ENCODE results near the gene GPA33. TPM values are rescaled to one million over a fixed set of nuclear protein-coding genes. Genes with fewer than 3 reads are reported as not detected.

Gene GPA33
- total and polyA plus RNA-seq, 3 experiments from 2014 or later, result 0.66 to 19.7 (median 0.97) TPM

GRCh38 chr1:167122568-167122967 lies 32.4 kb upstream of the GPA33 start:
- POLR2A ChIA-PET, result no interaction called here

DNA sequence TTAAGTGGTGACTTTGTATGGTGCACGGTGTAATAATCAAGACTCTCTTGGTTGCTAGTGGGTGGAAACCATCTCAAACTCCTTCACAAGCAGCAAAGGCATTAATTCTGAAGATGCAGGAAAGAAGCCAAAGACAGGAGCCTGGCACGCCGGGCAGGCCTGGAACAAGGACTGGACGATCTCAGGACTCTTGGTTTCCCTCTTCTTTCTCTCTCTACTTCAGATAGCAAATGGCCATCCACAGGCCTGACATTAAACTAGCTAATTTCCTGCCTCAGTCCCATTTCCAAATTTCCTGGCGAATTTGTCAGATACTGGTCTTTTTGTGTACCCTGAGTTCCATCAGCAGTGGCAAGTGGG lies 31.9 kb upstream of the GPA33 start:
- Mint-ChIP-seq H3K4me3 (peak overlapping the region in 5 of 7 donors; percentile 0 to 83 (median 81)), H3K36me3 (peaks cover 0 to 2% (median 0%) of the 10 kb centered on the region in 3 donors), H3K4me1 (peaks cover 0 to 10% (median 0%) of the 10 kb centered on the region in 3 donors), H3K9me3 (no peaks in the 10 kb centered on the region), H3K27ac (no peak overlapping the region), H3K27me3 (peaks cover 4 to 28% of the 10 kb centered on the region in 2 donors)
- Histone ChIP-seq H3K36me3 (ENCODE audit: insufficient read depth, low read length) (no peaks in the 10 kb centered on the region), H3K27me3 (ENCODE audit: insufficient read depth, low read length, poor library complexity, severe bottlenecking) (no peaks in the 10 kb centered on the region), H3K4me1 (ENCODE audit: insufficient read depth, low read length) (peaks cover 4% of the 10 kb centered on the region), H3K27ac (ENCODE audit: low read depth, low read length) (no peak overlapping the region), H3K9me3 (ENCODE audit: low read length) (no peaks in the 10 kb centered on the region), H3K4me3 (ENCODE audit: low read length) (no peak overlapping the region)
- POLR2A ChIA-PET, result no interaction called here
- CTCF ChIA-PET, result interaction anchor here (0.7 to 11.0 kb wide), 4 partner anchors 59 to 211 kb away, joined by 3 to 134 read pairs (median 4); partner anchors contain the start of gene POU2F1
- no peak for DNase-seq

More at GRCh38 chr1:167122568-167122967, 32.4 kb upstream of the GPA33 start:
- Histone ChIP-seq H3K4me3 (ENCODE audit: low read length) (no peak overlapping the region), H3K4me1 (ENCODE audit: insufficient read depth, low read length) (peaks cover 4% of the 10 kb centered on the region), H3K9me3 (ENCODE audit: low read length) (no peaks in the 10 kb centered on the region), H3K27ac (ENCODE audit: low read depth, low read length) (no peak overlapping the region), H3K27me3 (ENCODE audit: insufficient read depth, low read length, poor library complexity, severe bottlenecking) (no peaks in the 10 kb centered on the region), H3K36me3 (ENCODE audit: insufficient read depth, low read length) (no peaks in the 10 kb centered on the region)
- H3K27me3 Mint-ChIP-seq, result peaks cover 4 to 33% of the 10 kb centered on the region in 2 donors
- H3K9me3 Mint-ChIP-seq, result no peaks in the 10 kb centered on the region
- H3K27ac Mint-ChIP-seq, result no peak overlapping the region
- H3K4me3 Mint-ChIP-seq, result peak overlapping the region in 2 of 7 donors; percentile 10 to 15
- no peak for DNase-seq
- peaks cover 0 to 10% (median 0%) of the 10 kb centered on the region in 3 donors for H3K4me1 Mint-ChIP-seq
- H3K36me3 Mint-ChIP-seq, result peaks cover 0 to 2% (median 0%) of the 10 kb centered on the region in 3 donors
- CTCF ChIA-PET, result interaction anchor here (1.1 to 11.0 kb wide), 3 partner anchors 60 to 212 kb away, joined by 4 to 134 read pairs (median 5); partner anchors contain the start of gene POU2F1

GRCh38 chr1:167121375-167122120 lies 31.4 kb upstream of the GPA33 start:
- peaks cover 4% of the 10 kb centered on the region for H3K4me1 ChIP-seq (ENCODE audit: insufficient read depth, low read length)
- Mint-ChIP-seq H3K4me3 (peak overlapping the region; percentile 27 to 87 (median 83)), H3K36me3 (peaks cover 0 to 2% (median 0%) of the 10 kb centered on the region in 3 donors), H3K4me1 (peaks cover 0 to 10% (median 0%) of the 10 kb centered on the region in 3 donors), H3K9me3 (no peaks in the 10 kb centered on the region), H3K27me3 (peaks cover 4 to 26% of the 10 kb centered on the region in 2 donors), H3K27ac (peak overlapping the region in 3 of 8 donors; percentile 64 to 87 (median 81))
- H3K27ac ChIP-seq (ENCODE audit: low read depth, low read length), result no peak overlapping the region
- peak overlapping the region; percentile 74 for H3K4me3 ChIP-seq (ENCODE audit: low read length)
- H3K36me3 ChIP-seq (ENCODE audit: insufficient read depth, low read length), result no peaks in the 10 kb centered on the region
- H3K27me3 ChIP-seq (ENCODE audit: insufficient read depth, low read length, poor library complexity, severe bottlenecking), result no peaks in the 10 kb centered on the region
- peak in 2 of 5 donors; percentile 11 to 41 for DNase-seq
- ChIA-PET POLR2A (no interaction called here), CTCF (interaction anchor here (0.7 to 11.0 kb wide), 5 partner anchors 29 to 211 kb away, joined by 3 to 134 read pairs (median 4); no protein-coding TSS in a partner anchor)
- no peaks in the 10 kb centered on the region for H3K9me3 ChIP-seq (ENCODE audit: low read length)

DNA sequence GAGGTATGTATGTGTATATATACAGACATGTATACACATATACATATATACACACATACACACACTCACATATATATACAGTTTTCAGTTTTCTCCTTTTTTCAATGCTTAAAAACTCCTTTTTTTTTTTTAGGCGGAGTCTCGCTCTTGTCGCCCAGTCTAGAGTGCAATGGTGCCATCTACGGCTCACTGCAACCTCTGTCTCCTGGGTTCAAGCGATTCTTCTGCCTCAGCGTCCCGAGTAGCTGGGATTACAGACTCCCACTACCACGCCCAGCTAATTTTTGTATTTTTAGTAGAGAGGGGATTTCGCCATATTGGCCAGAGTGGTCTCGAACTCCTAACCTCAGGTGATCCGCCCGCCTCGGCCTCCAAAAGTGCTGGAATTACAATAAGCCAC lies 30.7 kb upstream of the GPA33 start:
- DNase-seq, result no peak
- ChIA-PET POLR2A (no interaction called here), CTCF (interaction anchor here (1.0 to 11.0 kb wide), 4 partner anchors 28 to 210 kb away, joined by 4 to 134 read pairs (median 4); no protein-coding TSS in a partner anchor)
- Mint-ChIP-seq H3K9me3 (no peaks in the 10 kb centered on the region), H3K4me1 (peaks cover 0 to 10% (median 0%) of the 10 kb centered on the region in 3 donors), H3K27me3 (peaks cover 4 to 21% of the 10 kb centered on the region in 2 donors), H3K36me3 (peaks cover 0 to 2% (median 0%) of the 10 kb centered on the region in 3 donors), H3K27ac (no peak overlapping the region), H3K4me3 (peak overlapping the region in 6 of 7 donors; percentile 81 to 87 (median 83))
- Histone ChIP-seq H3K9me3 (ENCODE audit: low read length) (no peaks in the 10 kb centered on the region), H3K27ac (ENCODE audit: low read depth, low read length) (no peak overlapping the region), H3K4me3 (ENCODE audit: low read length) (peak overlapping the region; percentile 74), H3K4me1 (ENCODE audit: insufficient read depth, low read length) (peaks cover 4% of the 10 kb centered on the region), H3K27me3 (ENCODE audit: insufficient read depth, low read length, poor library complexity, severe bottlenecking) (no peaks in the 10 kb centered on the region), H3K36me3 (ENCODE audit: insufficient read depth, low read length) (no peaks in the 10 kb centered on the region)

- Mint-ChIP-seq H3K27me3 (peaks cover 0 to 15% of the 10 kb centered on the region in 2 donors), H3K4me1 (peaks cover 0 to 10% (median 0%) of the 10 kb centered on the region in 3 donors), H3K27ac (no peak overlapping the region), H3K36me3 (peaks cover 0 to 2% (median 0%) of the 10 kb centered on the region in 3 donors), H3K9me3 (no peaks in the 10 kb centered on the region), H3K4me3 (peak overlapping the region in 3 of 7 donors; percentile 1 to 12 (median 2))
- H3K27ac ChIP-seq (ENCODE audit: low read depth, low read length), result no peak overlapping the region
- H3K4me3 ChIP-seq (ENCODE audit: low read length), result no peak overlapping the region
- H3K9me3 ChIP-seq (ENCODE audit: low read length), result no peaks in the 10 kb centered on the region
- H3K36me3 ChIP-seq (ENCODE audit: insufficient read depth, low read length), result no peaks in the 10 kb centered on the region
- ChIA-PET CTCF (interaction anchor here (1.9 kb wide), 1 partner anchor 53 kb away, joined by 6 read pairs; no protein-coding TSS in a partner anchor), POLR2A (no interaction called here)
- no peak for DNase-seq
- peaks cover 4% of the 10 kb centered on the region for H3K4me1 ChIP-seq (ENCODE audit: insufficient read depth, low read length)
- H3K27me3 ChIP-seq (ENCODE audit: insufficient read depth, low read length, poor library complexity, severe bottlenecking), result no peaks in the 10 kb centered on the region
Measured at GRCh38 chr1:167119696-167120095, 29.5 kb upstream of the GPA33 start.

GRCh38 chr1:167118188-167118587 lies 28.0 kb upstream of the GPA33 start:
- DNase-seq, result no peak
- H3K4me3 ChIP-seq (ENCODE audit: low read length), result no peak overlapping the region
- no peaks in the 10 kb centered on the region for H3K36me3 ChIP-seq (ENCODE audit: insufficient read depth, low read length)
- no peaks in the 10 kb centered on the region for H3K27me3 ChIP-seq (ENCODE audit: insufficient read depth, low read length, poor library complexity, severe bottlenecking)
- ChIA-PET POLR2A (interaction anchor here (1.2 kb wide), 1 partner anchor 10 kb away, joined by 3 read pairs; no protein-coding TSS in a partner anchor), CTCF (interaction anchor here (1.9 kb wide), 1 partner anchor 51 kb away, joined by 6 read pairs; no protein-coding TSS in a partner anchor)
- H3K36me3 Mint-ChIP-seq, result peaks cover 0 to 2% (median 0%) of the 10 kb centered on the region in 3 donors
- peaks cover 0 to 15% of the 10 kb centered on the region in 2 donors for H3K27me3 Mint-ChIP-seq
- no peak overlapping the region for H3K27ac Mint-ChIP-seq
- H3K4me1 ChIP-seq (ENCODE audit: insufficient read depth, low read length), result peaks cover 4% of the 10 kb centered on the region
- no peak overlapping the region for H3K27ac ChIP-seq (ENCODE audit: low read depth, low read length)
- peaks cover 0 to 10% (median 0%) of the 10 kb centered on the region in 3 donors for H3K4me1 Mint-ChIP-seq
- no peaks in the 10 kb centered on the region for H3K9me3 Mint-ChIP-seq
- H3K4me3 Mint-ChIP-seq, result no peak overlapping the region
- H3K9me3 ChIP-seq (ENCODE audit: low read length), result no peaks in the 10 kb centered on the region

DNA sequence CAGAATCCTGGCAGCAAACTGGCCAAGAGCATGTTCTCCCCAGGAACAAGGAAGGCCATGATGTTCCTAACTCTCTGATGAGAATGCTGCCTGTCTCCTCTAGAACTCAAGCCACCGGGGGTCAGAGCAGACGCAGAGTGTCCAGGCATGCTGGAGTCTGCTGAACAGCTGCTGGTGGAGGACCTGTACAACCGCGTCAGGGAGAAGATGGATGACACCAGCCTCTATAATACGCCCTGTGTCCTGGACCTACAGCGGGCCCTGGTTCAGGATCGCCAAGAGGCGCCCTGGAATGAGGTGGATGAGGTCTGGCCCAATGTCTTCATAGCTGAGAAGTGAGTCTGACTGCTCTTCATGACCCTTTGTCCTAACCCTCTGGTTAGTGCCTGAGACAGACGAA lies 27.0 kb upstream of the GPA33 start:
- Histone ChIP-seq H3K27ac (ENCODE audit: low read depth, low read length) (no peak overlapping the region), H3K4me3 (ENCODE audit: low read length) (no peak overlapping the region), H3K9me3 (ENCODE audit: low read length) (no peaks in the 10 kb centered on the region), H3K36me3 (ENCODE audit: insufficient read depth, low read length) (no peaks in the 10 kb centered on the region), H3K27me3 (ENCODE audit: insufficient read depth, low read length, poor library complexity, severe bottlenecking) (no peaks in the 10 kb centered on the region), H3K4me1 (ENCODE audit: insufficient read depth, low read length) (peaks cover 4% of the 10 kb centered on the region)
- CTCF ChIA-PET, result interaction anchor here (1.9 kb wide), 1 partner anchor 50 kb away, joined by 4 read pairs; no protein-coding TSS in a partner anchor
- H3K4me1 Mint-ChIP-seq, result peaks cover 0 to 10% (median 0%) of the 10 kb centered on the region in 3 donors
- no peak overlapping the region for H3K4me3 Mint-ChIP-seq
- no peak for DNase-seq
- no peak overlapping the region for H3K27ac Mint-ChIP-seq
- H3K9me3 Mint-ChIP-seq, result no peaks in the 10 kb centered on the region
- peaks cover 0 to 15% of the 10 kb centered on the region in 2 donors for H3K27me3 Mint-ChIP-seq
- POLR2A ChIA-PET, result no interaction called here
- peaks cover 0 to 2% (median 0%) of the 10 kb centered on the region in 3 donors for H3K36me3 Mint-ChIP-seq

- Histone ChIP-seq H3K4me3 (ENCODE audit: low read length) (no peak overlapping the region), H3K4me1 (ENCODE audit: insufficient read depth, low read length) (no peaks in the 10 kb centered on the region), H3K27me3 (ENCODE audit: insufficient read depth, low read length, poor library complexity, severe bottlenecking) (no peaks in the 10 kb centered on the region), H3K36me3 (ENCODE audit: insufficient read depth, low read length) (no peaks in the 10 kb centered on the region), H3K27ac (ENCODE audit: low read depth, low read length) (no peak overlapping the region), H3K9me3 (ENCODE audit: low read length) (no peaks in the 10 kb centered on the region)
- H3K27me3 Mint-ChIP-seq, result peaks cover 5 to 11% of the 10 kb centered on the region in 2 donors
- H3K9me3 Mint-ChIP-seq, result peaks cover 0 to under 1% (median 0%) of the 10 kb centered on the region in 5 donors
- ChIA-PET CTCF (interaction anchor here (1.9 kb wide), 1 partner anchor 49 kb away, joined by 4 read pairs; no protein-coding TSS in a partner anchor), POLR2A (no interaction called here)
- peaks cover 0 to 2% (median 0%) of the 10 kb centered on the region in 3 donors for H3K36me3 Mint-ChIP-seq
- peaks cover under 1 to 3% (median 1%) of the 10 kb centered on the region in 3 donors for H3K4me1 Mint-ChIP-seq
- H3K27ac Mint-ChIP-seq, result no peak overlapping the region
- DNase-seq, result no peak
- H3K4me3 Mint-ChIP-seq, result no peak overlapping the region
Measured at GRCh38 chr1:167116174-167116573, 26.0 kb upstream of the GPA33 start.
